Hepatocyte (in vitro differentiated cells): ENCODE data around the gene AP3D1. TPM values are rescaled to one million over a fixed set of nuclear protein-coding genes. Genes with fewer than 3 reads are reported as not detected.

Experiments
- DNase-seq: peaks from one replicate; pipeline ENCODE4 v3.0.0-alpha.2; 2016; ENCODE audit warnings: low spot score
- H2AFZ ChIP-seq: fragments of 200-600 bp; sonication (generic); 2 replicates; pipeline ENCODE4 v1.6.0; 2016; ENCODE audit warnings: antibody characterized with exemption, mild to moderate bottlenecking
- H3K27ac ChIP-seq: fragments of 200-600 bp; sonication (generic); 2 replicates; pipeline ENCODE4 v1.5.1; 2016; ENCODE audit warnings: mild to moderate bottlenecking
- H3K27me3 ChIP-seq: fragments of 200-600 bp; sonication (generic); 2 replicates; pipeline ENCODE4 v1.6.1; 2016
- H3K36me3 ChIP-seq: fragments of 200-600 bp; sonication (generic); replicated peaks from 2 replicates; pipeline ENCODE4 v1.5.1; 2016; ENCODE audit warnings: low read depth; ENCODE audit not compliant: insufficient read depth
- H3K4me1 ChIP-seq: fragments of 200-600 bp; sonication (generic); 2 replicates; pipeline ENCODE4 v1.5.1; 2016; ENCODE audit warnings: mild to moderate bottlenecking, moderate library complexity; ENCODE audit not compliant: insufficient read depth
- H3K4me2 ChIP-seq: fragments of 200-600 bp; sonication (generic); 2 replicates; pipeline ENCODE4 v1.6.0; 2016
- H3K4me3 ChIP-seq: fragments of 200-600 bp; sonication (generic); 2 replicates; pipeline ENCODE4 v1.5.1; 2016; ENCODE audit warnings: mild to moderate bottlenecking
- H3K79me2 ChIP-seq: fragments of 200-600 bp; sonication (generic); 2 replicates; pipeline ENCODE4 v1.6.0; 2017; ENCODE audit warnings: mild to moderate bottlenecking
- H3K9me2 ChIP-seq: fragments of 200-600 bp; sonication (generic); replicated peaks from 2 replicates; pipeline ENCODE4 v1.6.0; 2017; ENCODE audit warnings: mild to moderate bottlenecking; ENCODE audit not compliant: insufficient read depth
- H3K9me3 ChIP-seq: fragments of 200-600 bp; sonication (generic); 2 replicates; pipeline ENCODE4 v1.5.1; 2016; ENCODE audit warnings: low read depth, mild to moderate bottlenecking
- H4K20me1 ChIP-seq: fragments of 200-600 bp; sonication (generic); 2 replicates; pipeline ENCODE4 v1.6.0; 2016; ENCODE audit warnings: mild to moderate bottlenecking; ENCODE audit not compliant: insufficient read depth, poor library complexity, severe bottlenecking
- EZH2 ChIP-seq: fragments of 200-600 bp; sonication (generic); IDR thresholded peaks from 2 replicates; pipeline ENCODE4 v1.6.1; 2016; ENCODE audit warnings: antibody characterized with exemption, mild to moderate bottlenecking, borderline replicate concordance
- EZH2phosphoT487 ChIP-seq: fragments of 200-600 bp; sonication (generic); IDR thresholded peaks from one replicate; pipeline ENCODE4 v1.6.1; 2018; ENCODE audit warnings: antibody characterized with exemption, mild to moderate bottlenecking, low read depth, moderate library complexity; ENCODE audit not compliant: unreplicated experiment, severe bottlenecking
- WGBS: methylation state at CpG from one replicate; pipeline ENCODE4 v1.1.6; 2016; ENCODE audit warnings: low lambda C conversion rate; ENCODE audit errors: missing lambda C conversion rate; 5-methylcytosine and 5-hydroxymethylcytosine counted together
- polyA plus RNA-seq: library from polyadenylated mRNA; unstranded; fragments of >200 nt; fragmentation: Nextera tagmentation; extraction: Ambion mirVana; gene quantifications from 2 replicates; pipeline ENCODE4 v1.2.1, GENCODE V29; 2016
- total RNA-seq: library from RNA; depleted of rRNA; stranded (reverse); fragments of >200 nt; gene quantifications from 2 replicates; pipeline ENCODE4 v1.2.3, GENCODE V29; 2014
- TF ChIP-seq, protein P1 (sequence below): fragments of 200-600 bp; sonication (generic); IDR thresholded peaks from 2 replicates; pipeline ENCODE4 v1.5.1; 2016; ENCODE audit warnings: antibody characterized with exemption, mild to moderate bottlenecking; ENCODE audit not compliant: poor library complexity

AP3D1 gene
- total and polyA plus RNA-seq, 2 experiments from 2014 or later, result 102 to 108 TPM

DNA sequence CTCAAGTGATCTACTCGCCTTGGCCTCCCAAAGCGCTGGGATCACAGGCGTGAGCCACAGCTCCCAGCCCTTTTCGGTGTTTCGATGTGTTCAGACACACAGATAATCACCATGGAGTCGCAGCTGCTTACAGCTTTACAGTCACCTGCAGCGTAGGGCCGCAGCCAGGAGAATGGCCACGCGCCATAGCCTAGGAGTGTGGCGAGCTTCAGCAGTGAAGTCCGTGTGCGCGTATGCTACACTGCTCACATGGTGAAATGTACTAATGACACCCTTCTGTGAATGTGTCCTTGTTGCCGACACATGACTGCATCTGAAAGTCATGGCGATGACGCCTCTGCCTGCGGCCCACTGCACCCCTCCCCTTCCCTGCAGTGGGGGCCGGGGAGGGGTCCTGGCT lies 23.6 kb downstream of the AP3D1 start:
- no peaks in the 10 kb centered on the region for H3K27me3 ChIP-seq
- no peaks in the 10 kb centered on the region for H3K36me3 ChIP-seq
- H3K4me2 ChIP-seq, result no peak overlapping the region
- TF ChIP-seq, protein P1, sequence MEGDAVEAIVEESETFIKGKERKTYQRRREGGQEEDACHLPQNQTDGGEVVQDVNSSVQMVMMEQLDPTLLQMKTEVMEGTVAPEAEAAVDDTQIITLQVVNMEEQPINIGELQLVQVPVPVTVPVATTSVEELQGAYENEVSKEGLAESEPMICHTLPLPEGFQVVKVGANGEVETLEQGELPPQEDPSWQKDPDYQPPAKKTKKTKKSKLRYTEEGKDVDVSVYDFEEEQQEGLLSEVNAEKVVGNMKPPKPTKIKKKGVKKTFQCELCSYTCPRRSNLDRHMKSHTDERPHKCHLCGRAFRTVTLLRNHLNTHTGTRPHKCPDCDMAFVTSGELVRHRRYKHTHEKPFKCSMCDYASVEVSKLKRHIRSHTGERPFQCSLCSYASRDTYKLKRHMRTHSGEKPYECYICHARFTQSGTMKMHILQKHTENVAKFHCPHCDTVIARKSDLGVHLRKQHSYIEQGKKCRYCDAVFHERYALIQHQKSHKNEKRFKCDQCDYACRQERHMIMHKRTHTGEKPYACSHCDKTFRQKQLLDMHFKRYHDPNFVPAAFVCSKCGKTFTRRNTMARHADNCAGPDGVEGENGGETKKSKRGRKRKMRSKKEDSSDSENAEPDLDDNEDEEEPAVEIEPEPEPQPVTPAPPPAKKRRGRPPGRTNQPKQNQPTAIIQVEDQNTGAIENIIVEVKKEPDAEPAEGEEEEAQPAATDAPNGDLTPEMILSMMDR, result no peak
- TF ChIP-seq EZH2phosphoT487 (no peak), EZH2 (no peak)
- no peaks in the 10 kb centered on the region for H3K4me1 ChIP-seq
- peaks cover 14% of the 10 kb centered on the region for H3K79me2 ChIP-seq
- no peak overlapping the region for H2AFZ ChIP-seq
- H4K20me1 ChIP-seq, result peaks cover 35% of the 10 kb centered on the region
- H3K4me3 ChIP-seq, result no peak overlapping the region
- no peaks in the 10 kb centered on the region for H3K9me2 ChIP-seq
- no peak for DNase-seq
- 87% methylated on average over 18 of the region's 19 CpGs for WGBS
- H3K9me3 ChIP-seq, result no peaks in the 10 kb centered on the region
- no peak overlapping the region for H3K27ac ChIP-seq

DNA sequence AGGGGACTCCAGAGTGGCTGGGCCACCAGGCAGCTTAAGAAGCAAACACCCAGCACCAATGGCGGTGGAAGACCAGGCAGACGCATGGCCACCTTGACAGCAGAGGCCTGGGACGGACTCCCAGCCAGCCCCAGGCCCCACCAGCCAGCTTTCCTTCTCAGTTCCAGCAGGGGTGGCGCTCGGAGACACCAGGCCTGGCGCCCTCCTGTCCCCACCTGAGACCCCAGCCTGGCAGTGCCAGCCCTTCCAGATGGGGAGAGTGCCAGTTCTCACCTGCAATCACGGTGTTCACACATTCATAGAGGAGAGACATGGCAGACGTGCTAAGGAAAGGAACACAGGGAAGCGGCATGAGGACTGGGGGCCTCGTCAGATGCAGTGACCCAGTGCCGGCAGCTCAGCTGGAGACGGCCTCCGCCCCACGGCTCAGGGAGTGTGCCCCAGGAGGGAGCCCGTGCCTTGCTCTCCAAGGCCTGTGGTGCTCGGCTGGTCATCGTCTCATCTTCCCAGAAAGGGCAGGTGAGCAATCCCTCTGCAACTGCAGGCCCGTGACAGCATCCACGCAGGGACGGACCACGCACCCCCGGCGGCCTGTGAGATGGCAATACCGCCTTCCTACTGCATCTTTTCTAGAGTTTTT lies 24.4 kb downstream of the AP3D1 start:
- Histone ChIP-seq H3K4me3 (no peak overlapping the region), H3K27ac (no peak overlapping the region), H4K20me1 (peaks cover 32% of the 10 kb centered on the region), H3K27me3 (no peaks in the 10 kb centered on the region), H3K4me2 (no peak overlapping the region), H2AFZ (no peak overlapping the region), H3K9me2 (no peaks in the 10 kb centered on the region), H3K4me1 (no peaks in the 10 kb centered on the region), H3K79me2 (peaks cover 7% of the 10 kb centered on the region), H3K9me3 (no peaks in the 10 kb centered on the region), H3K36me3 (no peaks in the 10 kb centered on the region)
- WGBS, result 98% methylated on average over 24 of the region's 24 CpGs
- DNase-seq, result no peak
- no peak for TF ChIP-seq EZH2

DNA sequence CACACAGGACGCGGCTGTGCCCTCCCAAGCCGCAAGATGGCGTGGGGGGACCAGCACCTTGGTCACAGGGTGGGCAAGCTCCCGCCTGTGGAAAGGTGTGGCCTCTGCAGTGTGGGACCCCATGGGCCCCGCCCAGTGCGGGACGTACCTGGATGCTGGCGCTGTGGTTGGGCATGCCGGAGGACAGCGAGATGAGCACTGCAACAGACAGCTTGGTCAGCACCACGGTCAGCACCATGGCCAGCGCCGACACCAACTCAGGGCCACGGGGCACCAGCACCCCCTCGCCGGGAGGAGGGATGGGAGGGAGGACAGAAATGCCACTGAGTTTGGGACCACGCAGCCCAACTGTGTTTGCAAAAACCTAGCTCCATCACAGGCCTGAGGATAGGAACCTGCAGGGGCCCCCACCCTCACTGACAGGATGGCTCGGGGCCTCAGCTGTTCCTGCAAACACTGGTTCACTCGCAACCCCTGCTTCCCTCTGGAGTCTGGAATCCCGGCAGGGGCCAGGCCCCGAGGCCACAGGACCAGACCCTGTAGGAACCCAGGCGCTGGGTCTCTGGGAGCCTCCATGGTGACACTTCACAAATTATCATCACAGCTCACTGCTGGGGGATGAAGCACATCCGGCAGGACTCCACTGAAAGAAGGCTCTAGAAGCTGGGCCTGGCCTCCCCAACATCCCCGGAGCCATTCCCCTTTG lies 27.5 kb downstream of the AP3D1 start:
- Histone ChIP-seq H3K4me2 (no peak overlapping the region), H3K4me1 (no peaks in the 10 kb centered on the region), H3K36me3 (no peaks in the 10 kb centered on the region), H3K27ac (no peak overlapping the region), H3K9me2 (no peaks in the 10 kb centered on the region), H4K20me1 (peaks cover 10% of the 10 kb centered on the region), H2AFZ (no peak overlapping the region), H3K79me2 (peaks cover 3% of the 10 kb centered on the region), H3K27me3 (no peaks in the 10 kb centered on the region), H3K9me3 (no peaks in the 10 kb centered on the region), H3K4me3 (no peak overlapping the region)
- peak; percentile 42 for DNase-seq
- WGBS, result 89% methylated on average over 23 of the region's 25 CpGs
- TF ChIP-seq EZH2, result no peak
- TF ChIP-seq EZH2phosphoT487, result no peak
- TF ChIP-seq, protein P1, result no peak

DNA sequence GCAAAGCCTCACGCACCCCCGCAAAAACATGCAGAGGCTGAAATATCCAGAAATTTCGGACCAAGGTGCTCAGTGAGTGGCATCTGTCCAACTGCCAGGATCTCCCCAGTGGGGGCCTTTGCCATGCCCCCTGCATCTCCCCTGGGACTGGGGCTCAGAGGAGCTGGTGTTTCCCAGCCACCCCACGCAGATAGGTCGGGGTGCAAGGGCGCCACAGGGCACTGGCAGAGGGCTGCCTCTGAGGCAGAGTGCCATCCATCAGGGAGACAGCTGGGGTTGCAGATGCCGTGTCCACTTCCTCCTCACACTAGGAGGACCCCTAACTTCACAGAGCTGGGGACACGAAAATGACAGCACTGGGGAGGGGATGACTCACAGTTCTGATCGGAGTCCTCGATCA lies 28.4 kb downstream of the AP3D1 start:
- Histone ChIP-seq H3K27ac (no peak overlapping the region), H2AFZ (no peak overlapping the region), H3K4me2 (no peak overlapping the region), H3K4me1 (no peaks in the 10 kb centered on the region), H3K27me3 (no peaks in the 10 kb centered on the region), H3K9me3 (no peaks in the 10 kb centered on the region), H3K36me3 (no peaks in the 10 kb centered on the region), H3K4me3 (no peak overlapping the region), H4K20me1 (peaks cover 10% of the 10 kb centered on the region), H3K9me2 (no peaks in the 10 kb centered on the region), H3K79me2 (peaks cover 3% of the 10 kb centered on the region)
- TF ChIP-seq, protein P1, result no peak
- TF ChIP-seq EZH2phosphoT487, result no peak
- TF ChIP-seq EZH2, result no peak
- DNase-seq, result no peak
- WGBS, result 98% methylated on average over 10 of the region's 10 CpGs
